K562 (cell line): ENCODE measurements around the gene HAT1. TPM values are rescaled to one million over a fixed set of nuclear protein-coding genes. Genes with fewer than 3 reads are reported as not detected.

Experiments
- AFF4 ChIP-seq: sonication (generic); formaldehyde crosslinking; IDR thresholded peaks from 2 replicates; pipeline ENCODE4 v1.8.0; 2023; ENCODE audit warnings: mild to moderate bottlenecking, missing genetic modification reagents
- ARHGAP35 ChIP-seq: fragments of 450-650 bp; IDR thresholded peaks from 2 replicates; pipeline ENCODE4 v1.6.1; 2018; ENCODE audit not compliant: partially characterized antibody
- BDP1 ChIP-seq: IDR thresholded peaks from 3 replicates; pipeline ENCODE4 v1.6.1; 2011; ENCODE audit not compliant: insufficient read length, insufficient read depth
- CREM ChIP-seq: IDR thresholded peaks from 2 replicates; pipeline ENCODE4 v1.6.1; 2014; ENCODE audit warnings: antibody characterized with exemption, low read depth
- ESRRA ChIP-seq: fragments of 450-650 bp; IDR thresholded peaks from 2 replicates; pipeline ENCODE4 v1.6.1; 2014; ENCODE audit warnings: low read depth, mild to moderate bottlenecking, moderate library complexity, borderline replicate concordance
- KDM1A ChIP-seq, 2 experiments: fragments of 450-650 bp; IDR thresholded peaks; 2 replicates each; pipeline ENCODE4 v1.6.1; 2016; ENCODE audit warnings: mild to moderate bottlenecking in 2 of 2
- KDM5B ChIP-seq: fragments of 200-600 bp; sonication (generic); IDR thresholded peaks from 2 replicates; pipeline ENCODE4 v1.6.1; 2012; ENCODE audit warnings: low read depth, mild to moderate bottlenecking, moderate library complexity, low read length, control low read depth, inconsistent platforms; ENCODE audit not compliant: insufficient replicate concordance
- NBN ChIP-seq: fragments of 450-650 bp; IDR thresholded peaks from 2 replicates; pipeline ENCODE4 v1.6.1; 2016; ENCODE audit warnings: low read depth, mild to moderate bottlenecking
- NFIX ChIP-seq: fragments of 250-450 bp; sonication (Bioruptor Pico); IDR thresholded peaks from 2 replicates; pipeline ENCODE4 v1.4.0; 2020; ENCODE audit warnings: low read depth, mild to moderate bottlenecking, moderate library complexity
- OTX1 ChIP-seq: fragments of 450-650 bp; formaldehyde crosslinking; IDR thresholded peaks from 2 replicates; pipeline ENCODE4 v1.4.0; 2022; ENCODE audit warnings: mild to moderate bottlenecking
- PCBP1 ChIP-seq: fragments of 200-400 bp; formaldehyde crosslinking; IDR thresholded peaks from 2 replicates; pipeline ENCODE4 v1.6.1; 2018; ENCODE audit warnings: mild to moderate bottlenecking, low read depth, low read length; ENCODE audit not compliant: poor library complexity, severe bottlenecking
- RB1 ChIP-seq: fragments of 450-650 bp; IDR thresholded peaks from 2 replicates; pipeline ENCODE4 v1.6.1; 2017; ENCODE audit warnings: low read depth, mild to moderate bottlenecking
- RNF2 ChIP-seq: sonication (generic); IDR thresholded peaks from 2 replicates; pipeline ENCODE4 v1.6.1; 2016
- SAFB ChIP-seq: fragments of 200-400 bp; formaldehyde crosslinking; IDR thresholded peaks from 2 replicates; pipeline ENCODE4 v1.6.1; 2017; ENCODE audit warnings: low read depth, low read length, borderline replicate concordance
- SAP30 ChIP-seq: fragments of 200-600 bp; sonication (generic); IDR thresholded peaks from 2 replicates; pipeline ENCODE4 v1.6.1; 2012; ENCODE audit warnings: borderline replicate concordance, low read depth, mild to moderate bottlenecking, moderate library complexity, low read length, control low read depth, inconsistent platforms; ENCODE audit not compliant: insufficient read depth, poor library complexity, severe bottlenecking
- SUPT5H ChIP-seq: fragments of 450-650 bp; IDR thresholded peaks from 2 replicates; pipeline ENCODE4 v1.6.1; 2016
- TAF1 ChIP-seq: IDR thresholded peaks from 2 replicates; pipeline ENCODE4 v1.6.1; 2011; ENCODE audit warnings: mild to moderate bottlenecking, low read length, moderate library complexity; ENCODE audit not compliant: insufficient read depth, control insufficient read depth, severe bottlenecking; ENCODE audit errors: extremely low read depth
- TAF9B ChIP-seq: fragments of 450-650 bp; IDR thresholded peaks from 2 replicates; pipeline ENCODE4 v1.6.1; 2018; ENCODE audit warnings: mild to moderate bottlenecking; ENCODE audit not compliant: partially characterized antibody
- TGIF2 ChIP-seq: sonication (generic); formaldehyde crosslinking; IDR thresholded peaks from 2 replicates; pipeline ENCODE4 v1.8.1; 2022; ENCODE audit warnings: mild to moderate bottlenecking, missing genetic modification reagents, moderate library complexity
- ZBTB2 ChIP-seq: fragments of 450-650 bp; IDR thresholded peaks from 2 replicates; pipeline ENCODE4 v1.6.1; 2016; ENCODE audit warnings: antibody characterized with exemption
- ZBTB7A ChIP-seq: IDR thresholded peaks from 2 replicates; pipeline ENCODE4 v1.6.1; 2011; ENCODE audit warnings: low read depth, mild to moderate bottlenecking, low read length, moderate library complexity, borderline replicate concordance; ENCODE audit not compliant: control insufficient read depth
- ZKSCAN1 ChIP-seq: fragments of 150-350 bp; IDR thresholded peaks from 2 replicates; pipeline ENCODE4 v1.6.1; 2016; ENCODE audit warnings: low read depth, low read length
- ZKSCAN3 ChIP-seq: fragments of 250-450 bp; sonication (Bioruptor Pico); IDR thresholded peaks from 2 replicates; pipeline ENCODE4 v1.4.0; 2020
- ZNF584 ChIP-seq: fragments of 200-800 bp; sonication (Bioruptor generic); IDR thresholded peaks from 2 replicates; pipeline ENCODE4 v1.6.1; 2016; ENCODE audit warnings: low read depth, mild to moderate bottlenecking, missing genetic modification characterization, missing compliant biosample characterization
- polyA plus RNA-seq, 8 experiments: library from polyadenylated mRNA; depleted of rRNA in 4 of 8; stranded (reverse) in 5 of 8; unstranded in 3 of 8; fragments of >200 nt; fragmentation: Nextera tagmentation in 2 of 8; fragmentation: Illumina TruSeq in 1 of 8; extraction: Ambion mirVana in 2 of 8; extraction: Trizol in 1 of 8; gene quantifications; 2 replicates each; pipeline versions ENCODE4 v1.2.1 to v1.2.3, GENCODE V29; 2011 to 2014; ENCODE audit warnings: inconsistent platforms in 1 of 8, missing spikeins in 1 of 8
- total RNA-seq, 7 experiments: library from RNA; depleted of rRNA in 6 of 7; stranded (reverse); fragments of >200 nt in 6 of 7; fragmentation: Illumina TruSeq in 2 of 7; extraction: Trizol in 2 of 7; gene quantifications; 2 replicates each; pipeline versions ENCODE4 v1.2.1 to v1.2.3, GENCODE V29; 2011 to 2021; ENCODE audit warnings: low replicate concordance in 1 of 7

HAT1 gene
- total and polyA plus RNA-seq, 9 of the 15 experiments (the other 6 are each of a cell fraction or from before 2014, with no cell fraction given) = 125 to 384 (median 244) TPM

GRCh38 chr2:171893824-171894611 lies 28.2 kb upstream of the HAT1 start, which contains the start of gene SLC25A12 (continued):
- TF ChIP-seq SUPT5H (peak; percentile 85), NBN (peak; percentile 69), RNF2 (0 out of 2 replicates have a peak, but pooled peaks have one; percentile 24), ZKSCAN3 (CRISPR knock-in tag) (no peak), PCBP1 (peak; percentile 90), TGIF2 (CRISPR knock-in tag) (peak; percentile 54; the same call in 1 of the 2 replicates), BDP1 (no peak), TAF9B (peak; percentile 59), KDM5B (peak; percentile 55), ZKSCAN1 (peak; percentile 47; the same call in 1 of the 2 replicates), ESRRA (peak; percentile 91), OTX1 (peak; percentile 74; the same call in 1 of the 2 replicates), RB1 (peak; percentile 96), CREM (peak; percentile 35; the same call in 1 of the 2 replicates), ZBTB7A (peak; percentile 34; the same call in 1 of the 2 replicates), ZNF584 (CRISPR knock-in tag) (peak; percentile 61; the same call in 1 of the 2 replicates), ARHGAP35 (no peak), NFIX (no peak), ZBTB2 (0 out of 2 replicates have a peak, but pooled peaks have one; percentile 46), KDM1A (IDR thresholded peaks at IDR 0.05) (peak; percentile 27 to 29; a peak in 2 of 4 replicates), AFF4 (CRISPR knock-in tag) (peak; percentile 76; the same call in 1 of the 2 replicates), SAFB (0 out of 2 replicates have a peak, but pooled peaks have one; percentile 57), SAP30 (peak; percentile 62), TAF1 (peak; percentile 89)
